SIG-M5 treated with dmso at 0.1 percent for 504 hours (cell line): ENCODE measurements around the gene HRH1.

ENCODE experiments used
- DNase-seq: peaks from one replicate; lab custom pipeline; 2025; ENCODE audit not compliant: unreplicated experiment; lab: John Stamatoyannopoulos, UW

Gene HRH1

DNA sequence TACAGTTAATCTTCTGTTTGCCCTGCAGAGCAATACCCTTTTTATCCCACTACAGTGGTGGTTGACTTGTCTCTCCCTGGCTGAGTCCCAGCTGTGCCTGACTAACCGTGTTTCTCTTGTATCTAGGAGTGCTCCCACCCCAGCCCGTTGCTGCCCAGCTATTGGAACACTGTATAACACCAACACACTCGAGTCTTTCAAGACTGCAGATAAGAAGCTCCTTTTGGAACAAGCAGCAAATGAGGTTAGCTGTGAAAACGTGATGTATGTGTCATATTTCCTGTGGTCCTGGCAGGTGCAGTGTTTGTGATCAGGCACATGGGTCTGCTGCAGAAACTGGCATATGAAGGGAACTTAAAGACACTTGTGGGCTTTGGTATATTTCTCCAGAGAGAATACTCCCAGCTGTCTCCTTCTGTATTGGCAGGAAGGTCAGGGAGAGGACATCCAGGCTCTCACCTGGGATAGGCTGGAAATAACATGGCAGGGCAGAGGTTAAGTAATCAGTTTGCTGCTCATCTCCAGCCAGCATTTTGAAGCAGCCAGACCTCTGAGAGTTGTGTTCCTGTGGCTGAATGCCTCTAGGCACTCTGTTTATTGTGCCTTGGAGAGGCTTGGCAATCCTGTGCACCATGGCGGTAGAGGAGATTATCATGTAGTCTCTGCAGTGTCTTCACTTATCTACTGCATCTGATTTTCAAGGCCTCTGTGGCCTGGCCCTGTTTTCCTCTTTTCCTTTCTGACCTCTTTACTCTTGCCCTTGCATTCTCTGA, 152.7 kb downstream of the HRH1 start:
- no peak for DNase-seq

DNA sequence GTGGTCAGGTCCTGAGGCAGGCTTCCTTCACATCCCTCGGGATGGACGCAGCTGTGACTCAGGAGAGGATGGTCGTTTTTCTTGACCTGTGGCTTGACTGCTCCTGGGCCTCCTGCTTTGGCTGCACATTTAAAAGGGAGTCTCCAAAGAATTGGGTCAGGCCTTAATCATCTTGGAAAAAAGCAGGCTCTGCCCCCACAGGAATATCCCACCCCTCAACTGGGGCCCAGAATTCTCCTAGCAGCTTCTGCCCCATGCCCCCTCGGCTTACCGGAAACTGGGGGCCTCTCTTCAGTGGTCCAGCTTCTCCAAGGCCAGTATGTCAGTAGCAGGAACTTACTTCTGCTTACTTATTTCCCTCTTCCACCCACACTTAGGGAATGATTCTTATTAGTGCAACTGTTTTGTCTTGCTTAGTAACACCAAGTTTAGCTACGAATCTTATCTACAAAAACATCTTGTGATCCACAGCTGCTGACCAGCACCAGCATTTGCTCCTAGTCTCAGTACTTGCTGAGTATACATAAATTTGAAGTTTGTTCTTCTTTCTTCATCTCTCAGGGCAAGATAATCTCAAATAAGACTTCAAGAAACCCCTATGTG, 153.6 kb downstream of the HRH1 start:
- DNase-seq: no peak

DNA sequence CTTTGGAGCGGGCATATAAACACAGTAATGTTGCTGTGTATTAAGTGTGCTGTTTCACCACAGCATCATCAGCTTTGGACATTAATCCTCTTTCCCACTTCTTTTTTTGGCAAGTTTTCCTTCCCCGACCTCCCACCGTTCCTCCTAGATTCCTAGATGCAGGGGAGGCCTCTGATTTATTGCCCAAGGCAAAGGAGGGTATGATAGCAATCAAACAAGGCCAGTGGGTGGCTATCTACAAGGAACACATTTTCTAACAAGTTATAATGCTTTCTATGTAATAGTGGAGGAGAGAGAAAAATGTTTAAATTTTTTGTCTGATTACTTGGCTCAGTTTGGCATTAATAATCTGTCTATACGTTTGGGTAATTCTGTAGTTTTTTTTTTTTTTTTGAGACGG, 156.0 kb downstream of the HRH1 start:
- no peak for DNase-seq

DNA sequence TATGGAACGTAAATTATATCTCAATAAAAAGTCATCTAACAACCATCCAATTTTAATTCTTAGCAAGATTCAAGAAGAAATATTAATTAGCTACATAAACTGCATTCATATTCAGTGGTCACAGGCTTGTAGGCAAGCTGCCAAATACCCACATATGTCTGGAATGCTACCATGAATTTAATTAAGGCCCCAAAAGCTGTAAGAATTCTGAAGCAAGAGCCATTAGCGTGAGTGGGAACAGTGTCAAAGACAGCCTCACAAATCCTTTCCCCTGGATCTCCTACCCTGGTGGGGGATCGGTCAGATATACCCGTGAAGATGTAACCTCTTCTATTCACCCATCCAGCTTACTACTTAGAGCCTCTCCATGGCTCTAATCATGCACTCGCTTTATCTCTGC, 157.9 kb downstream of the HRH1 start:
- no peak for DNase-seq
